Thoracic aorta (tissue), 2 donors: ENCODE measurements around the gene TFF3. TPM values are rescaled to one million over a fixed set of nuclear protein-coding genes. Genes with fewer than 3 reads are reported as not detected.

Experiments
- ATAC-seq: fragments of 150-250 bp; one replicate; pipeline ENCODE4 v1.8.0; 2017; ENCODE audit warnings: low read depth; ENCODE audit not compliant: insufficient number of reproducible peaks, low FRiP score
- DNase-seq: peaks from one replicate; pipeline ENCODE4 v3.0.0-alpha.2; 2020; ENCODE audit warnings: low spot score
- H3K27ac ChIP-seq, 2 donors: fragments of 200-600 bp; sonication (generic); 1 replicate in 1 of 2; 2 replicates in 1 of 2; pipeline ENCODE4 v1.5.1; 2016; ENCODE audit warnings: mild to moderate bottlenecking in 2 of 2, moderate library complexity in 2 of 2
- H3K27me3 ChIP-seq: fragments of 200-600 bp; sonication (generic); replicated peaks from 2 replicates; pipeline ENCODE4 v1.6.0; 2016; ENCODE audit warnings: mild to moderate bottlenecking; ENCODE audit not compliant: insufficient read depth
- H3K36me3 ChIP-seq: fragments of 200-600 bp; sonication (generic); one replicate; pipeline ENCODE4 v1.5.1; 2016
- H3K4me1 ChIP-seq, 2 donors: fragments of 200-600 bp; sonication (generic); 1 replicate in 1 of 2; 2 replicates in 1 of 2; pipeline versions ENCODE4 v1.5.1 to v1.6.0; 2016; ENCODE audit warnings: low read depth in 2 of 2, mild to moderate bottlenecking in 1 of 2; ENCODE audit not compliant: control insufficient read depth in 1 of 2
- H3K4me3 ChIP-seq: fragments of 200-600 bp; sonication (generic); 2 replicates; pipeline ENCODE4 v1.5.1; 2016; ENCODE audit warnings: mild to moderate bottlenecking
- H3K9me3 ChIP-seq: fragments of 200-600 bp; sonication (generic); 2 replicates; pipeline ENCODE4 v1.5.1; 2016
- CTCF ChIP-seq: fragments of 200-600 bp; sonication (generic); IDR thresholded peaks from one replicate; pipeline ENCODE4 v1.5.1; 2019; ENCODE audit warnings: antibody characterized with exemption
- total RNA-seq, 2 donors: library from RNA; depleted of rRNA; stranded (reverse); fragments of >200 nt; gene quantifications; one replicate each; pipeline versions ENCODE4 v1.1.0 to v1.2.3, GENCODE V29; 2016

Gene TFF3
- total RNA-seq, 2 donors from 2014 or later: 3.2 TPM; not detected in 1

DNA sequence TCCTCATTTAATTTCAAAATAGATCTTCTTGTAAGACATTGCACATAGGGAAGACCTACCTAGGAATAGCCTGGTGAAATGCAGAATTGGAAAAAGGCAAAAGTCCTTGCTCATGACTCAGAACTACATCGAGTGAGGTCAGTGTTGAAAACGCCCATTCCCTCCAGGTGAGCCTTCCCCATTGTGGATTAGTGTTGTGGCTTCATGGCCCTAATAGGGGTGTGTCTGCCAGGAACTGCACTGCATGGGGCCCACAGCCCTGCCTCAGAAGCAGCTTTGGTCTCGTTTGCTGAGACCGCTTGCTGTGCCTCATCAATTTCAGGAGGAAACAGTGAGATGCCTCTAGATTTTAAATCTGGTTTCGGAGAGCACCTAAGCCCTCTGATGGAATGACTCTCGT lies 17.0 kb downstream of the TFF3 start:
- Histone ChIP-seq H3K4me1 (no peaks in the 10 kb centered on the region), H3K9me3 (no peaks in the 10 kb centered on the region), H3K27ac (no peak overlapping the region), H3K36me3 (no peaks in the 10 kb centered on the region), H3K27me3 (no peaks in the 10 kb centered on the region), H3K4me3 (no peak overlapping the region)
- DNase-seq: no peak
- no peak for ATAC-seq
- no peak for TF ChIP-seq CTCF

GRCh38 chr21:42297377-42297776 lies 17.8 kb downstream of the TFF3 start:
- Histone ChIP-seq H3K4me3 (no peak overlapping the region), H3K27ac (no peak overlapping the region), H3K4me1 (no peaks in the 10 kb centered on the region), H3K27me3 (no peaks in the 10 kb centered on the region), H3K9me3 (no peaks in the 10 kb centered on the region), H3K36me3 (no peaks in the 10 kb centered on the region)
- TF ChIP-seq CTCF: no peak
- ATAC-seq (no peak), DNase-seq (no peak)

GRCh38 chr21:42296501-42296900 lies 18.7 kb downstream of the TFF3 start:
- Histone ChIP-seq H3K36me3 (no peaks in the 10 kb centered on the region), H3K27ac (no peak overlapping the region), H3K9me3 (no peaks in the 10 kb centered on the region), H3K27me3 (no peaks in the 10 kb centered on the region), H3K4me3 (no peak overlapping the region), H3K4me1 (no peaks in the 10 kb centered on the region)
- DNase-seq: no peak
- ATAC-seq: no peak
- TF ChIP-seq CTCF: no peak

- DNase-seq: no peak
- no peak for ATAC-seq
- no peaks in the 10 kb centered on the region for H3K9me3 ChIP-seq
- no peak overlapping the region for H3K4me3 ChIP-seq
- no peak overlapping the region for H3K27ac ChIP-seq
- H3K4me1 ChIP-seq: no peaks in the 10 kb centered on the region
- no peaks in the 10 kb centered on the region for H3K27me3 ChIP-seq
- no peaks in the 10 kb centered on the region for H3K36me3 ChIP-seq
- TF ChIP-seq CTCF: no peak
Observed at GRCh38 chr21:42295845-42296244, 19.4 kb downstream of the TFF3 start.

- no peak for TF ChIP-seq CTCF
- Histone ChIP-seq H3K9me3 (no peaks in the 10 kb centered on the region), H3K4me3 (no peak overlapping the region), H3K27ac (no peak overlapping the region), H3K27me3 (no peaks in the 10 kb centered on the region), H3K4me1 (no peaks in the 10 kb centered on the region), H3K36me3 (no peaks in the 10 kb centered on the region)
- ATAC-seq: no peak
- DNase-seq: no peak
Observed at GRCh38 chr21:42294273-42294880, 20.8 kb downstream of the TFF3 start.
